ENCODE measurements around the gene NCF4.

Gene NCF4

DNA sequence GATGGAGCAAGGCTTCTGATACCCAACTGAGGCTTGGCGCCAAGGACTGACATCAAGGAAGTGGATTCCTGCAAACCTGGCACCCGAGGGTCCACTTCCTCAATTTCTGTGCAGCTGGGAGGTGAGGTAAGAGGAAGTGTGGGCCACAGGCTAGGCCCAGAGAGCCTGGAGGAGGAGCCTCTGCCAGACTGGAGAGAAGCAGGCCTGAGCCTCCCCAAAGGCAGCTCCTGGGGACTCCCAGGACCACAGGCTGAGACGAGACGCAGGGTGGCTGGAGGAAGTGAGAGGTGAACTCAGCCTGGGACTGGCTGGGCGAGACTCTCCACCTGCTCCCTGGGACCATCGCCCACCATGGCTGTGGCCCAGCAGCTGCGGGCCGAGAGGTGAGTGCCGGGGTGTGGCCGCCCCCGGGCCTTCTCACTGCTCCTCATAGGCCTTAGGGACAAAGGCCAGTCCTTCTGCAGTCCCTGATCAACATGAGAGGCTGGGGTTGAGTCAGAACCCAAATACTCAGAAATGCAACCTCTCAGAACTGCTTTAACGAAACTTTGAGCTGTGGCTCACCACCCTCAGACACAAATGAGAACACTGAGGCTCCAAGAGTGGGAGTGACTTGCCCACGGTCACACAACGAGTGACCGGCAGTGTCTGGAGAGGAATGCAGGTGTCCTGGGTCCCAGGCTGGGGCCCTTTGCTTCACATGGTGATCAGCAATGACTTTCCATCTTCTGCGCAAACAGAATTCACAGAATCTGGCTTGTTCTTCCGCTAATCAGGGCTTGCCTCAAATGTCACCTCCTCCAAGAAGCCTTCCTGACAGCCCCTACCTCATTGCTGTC lies at the start of gene NCF4:
NCF4 (plus strand) TSS at position 186 of the 839 bp plus-strand sequence; CDS start at position 352, 166 bp downstream.
- TF ChIP-seq, protein P1, sequence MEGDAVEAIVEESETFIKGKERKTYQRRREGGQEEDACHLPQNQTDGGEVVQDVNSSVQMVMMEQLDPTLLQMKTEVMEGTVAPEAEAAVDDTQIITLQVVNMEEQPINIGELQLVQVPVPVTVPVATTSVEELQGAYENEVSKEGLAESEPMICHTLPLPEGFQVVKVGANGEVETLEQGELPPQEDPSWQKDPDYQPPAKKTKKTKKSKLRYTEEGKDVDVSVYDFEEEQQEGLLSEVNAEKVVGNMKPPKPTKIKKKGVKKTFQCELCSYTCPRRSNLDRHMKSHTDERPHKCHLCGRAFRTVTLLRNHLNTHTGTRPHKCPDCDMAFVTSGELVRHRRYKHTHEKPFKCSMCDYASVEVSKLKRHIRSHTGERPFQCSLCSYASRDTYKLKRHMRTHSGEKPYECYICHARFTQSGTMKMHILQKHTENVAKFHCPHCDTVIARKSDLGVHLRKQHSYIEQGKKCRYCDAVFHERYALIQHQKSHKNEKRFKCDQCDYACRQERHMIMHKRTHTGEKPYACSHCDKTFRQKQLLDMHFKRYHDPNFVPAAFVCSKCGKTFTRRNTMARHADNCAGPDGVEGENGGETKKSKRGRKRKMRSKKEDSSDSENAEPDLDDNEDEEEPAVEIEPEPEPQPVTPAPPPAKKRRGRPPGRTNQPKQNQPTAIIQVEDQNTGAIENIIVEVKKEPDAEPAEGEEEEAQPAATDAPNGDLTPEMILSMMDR (IDR thresholded peaks at IDR 0.05): no peak

DNA sequence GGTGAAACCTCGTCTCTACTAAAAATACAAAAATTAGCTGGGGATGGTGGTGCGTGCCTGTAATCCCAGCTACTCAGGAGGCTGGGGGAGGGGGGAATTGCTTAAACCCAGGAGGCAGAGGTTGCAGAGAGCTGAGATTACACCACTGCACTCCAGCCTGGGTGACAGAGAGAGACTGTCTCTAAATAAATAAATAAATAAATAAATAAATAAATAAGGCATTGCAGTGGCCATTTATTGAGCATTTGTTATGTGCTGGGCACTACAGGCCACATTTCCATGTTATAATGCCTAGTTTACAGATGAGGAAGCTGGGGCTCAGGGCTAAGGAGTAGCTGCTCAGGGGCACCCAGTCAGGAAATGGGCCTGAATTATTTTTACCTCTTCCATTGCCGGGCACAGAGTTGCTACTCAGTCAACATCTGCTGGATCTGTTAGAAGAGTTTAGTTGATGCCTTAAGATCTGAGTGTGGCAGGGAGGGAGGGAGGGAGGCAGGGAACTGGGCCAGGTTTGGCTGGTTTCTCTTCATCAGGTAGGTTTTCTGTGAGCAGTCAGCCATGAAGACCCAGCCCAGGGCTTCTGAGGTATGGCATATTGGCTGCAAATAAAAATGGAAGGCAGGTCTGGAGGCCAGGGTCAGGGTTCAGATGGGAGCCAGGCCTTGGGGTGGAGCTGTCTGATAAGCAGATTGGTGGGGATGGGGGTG lies 49.6 kb upstream of the NCF4 start:
- TF ChIP-seq, protein P1 (IDR thresholded peaks at IDR 0.05): no peak

DNA sequence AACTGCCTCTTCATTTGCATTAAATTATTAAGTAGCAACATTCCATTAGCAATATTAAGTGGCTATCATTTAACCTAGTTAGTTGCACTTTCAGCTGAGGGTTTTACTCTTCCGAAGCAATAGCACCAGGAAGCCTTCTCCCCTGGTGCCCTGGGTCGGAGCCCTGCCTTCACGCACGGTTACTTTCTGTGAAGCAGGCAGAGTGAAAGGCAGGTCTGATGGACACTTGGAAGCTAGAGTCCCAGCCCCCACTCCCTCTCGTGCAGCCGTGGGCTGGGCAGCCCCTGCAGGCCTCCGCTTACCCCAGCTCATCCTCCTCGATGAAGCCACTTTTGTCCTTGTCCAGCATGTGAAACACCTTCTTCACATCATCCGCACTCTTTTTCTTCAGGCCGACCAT lies 46.0 kb upstream of the NCF4 start:
- TF ChIP-seq, protein P1 (IDR thresholded peaks at IDR 0.05): no peak

DNA sequence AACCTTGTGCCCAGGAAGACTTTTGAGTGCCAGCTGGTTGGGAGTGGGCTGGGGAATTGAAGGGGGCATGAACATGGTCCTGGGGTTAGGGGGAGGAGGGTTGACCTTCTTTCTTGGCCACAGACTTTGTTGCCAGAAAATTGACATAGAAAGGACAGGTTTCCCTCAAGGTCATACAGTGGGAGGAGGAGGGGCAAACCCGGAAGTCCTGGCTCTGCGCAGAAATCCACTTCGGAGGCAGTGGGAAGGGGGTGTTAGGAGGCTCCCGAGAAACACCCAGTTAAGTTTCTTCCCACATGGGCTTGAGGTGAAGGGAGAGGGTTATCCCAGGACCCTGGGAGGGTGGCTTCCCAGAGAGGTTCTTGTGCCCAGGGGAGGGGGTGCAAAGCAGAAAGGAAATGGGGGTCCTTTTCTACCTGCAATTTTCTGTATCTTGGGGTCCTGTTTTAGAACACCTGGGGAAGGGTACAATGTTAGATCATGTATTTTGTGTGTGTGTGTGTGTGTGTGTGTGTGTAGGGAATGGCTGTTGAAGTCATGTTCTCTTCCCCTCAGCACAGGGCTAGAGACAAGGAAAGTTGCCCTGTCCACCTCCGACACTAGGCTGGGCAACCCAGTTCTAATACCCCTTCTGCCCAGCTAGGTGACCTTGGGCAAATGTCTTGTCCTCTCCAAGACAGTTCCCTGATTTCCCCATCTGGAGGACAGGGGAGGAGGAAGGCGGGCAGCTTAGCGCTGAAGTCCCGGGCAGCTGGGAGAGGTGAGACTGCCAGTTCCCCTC lies 45.1 kb upstream of the NCF4 start:
- TF ChIP-seq, protein P1 (IDR thresholded peaks at IDR 0.05): no peak

DNA sequence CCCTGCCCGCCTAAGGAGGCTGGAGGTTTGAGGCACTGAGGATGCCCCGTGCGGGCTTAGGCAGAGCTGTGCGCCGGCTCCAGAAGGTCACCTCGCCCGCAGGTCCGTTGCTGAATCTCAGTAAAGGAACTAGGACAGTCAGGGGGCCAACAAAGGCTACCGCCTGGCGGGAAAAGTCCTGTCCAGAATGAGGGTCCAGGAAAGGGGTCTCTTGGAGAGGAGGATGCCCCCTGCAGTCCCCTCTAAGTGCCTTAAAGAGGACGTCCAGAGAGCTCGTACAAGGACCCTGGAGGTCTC lies 44.5 kb upstream of the NCF4 start:
- TF ChIP-seq, protein P1 (IDR thresholded peaks at IDR 0.05): no peak

DNA sequence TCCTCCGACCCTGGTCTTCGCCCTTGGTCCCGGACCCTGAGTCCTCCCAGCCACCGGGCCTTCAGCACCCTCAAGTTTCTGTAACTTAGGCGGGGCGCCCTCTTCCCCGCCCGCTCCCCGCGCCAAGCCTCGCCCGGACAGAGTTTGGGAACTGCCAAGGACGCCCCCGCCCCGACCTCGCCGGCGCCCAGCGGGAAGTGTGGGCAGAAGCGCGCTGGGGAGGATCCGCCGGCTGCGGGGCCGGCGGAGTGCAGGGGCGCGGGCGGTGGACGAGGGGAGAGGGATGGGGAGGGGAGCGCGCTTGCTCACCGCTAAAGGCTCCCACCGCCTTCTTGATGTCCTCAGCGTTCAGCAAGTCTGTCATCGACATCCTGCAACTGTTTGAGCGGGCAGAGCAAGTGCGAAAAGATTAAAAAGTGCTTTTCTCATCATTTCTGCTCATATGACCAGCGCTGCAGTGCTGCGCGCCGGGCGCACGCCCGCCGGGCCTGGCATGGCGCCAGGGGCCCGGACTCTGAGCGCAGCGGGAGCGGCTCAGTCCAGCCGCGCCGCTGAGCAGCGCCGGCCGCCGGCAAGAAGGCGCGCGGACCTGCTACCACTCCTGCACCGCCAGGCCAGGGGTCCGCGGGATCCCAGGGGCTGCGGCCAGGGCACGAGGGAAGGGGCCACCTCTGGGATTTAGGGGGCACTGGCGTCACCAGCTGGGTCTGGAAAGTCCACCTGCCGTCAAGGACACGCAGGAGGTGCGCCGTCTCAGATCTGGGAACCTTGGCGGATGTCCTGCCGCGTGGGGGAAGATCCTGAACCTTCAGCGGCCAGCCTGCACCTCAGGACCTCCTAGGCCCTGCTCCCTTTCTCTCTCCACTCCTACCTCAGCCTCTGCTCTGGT lies 43.9 kb upstream of the NCF4 start, which contains the start of gene PVALB:
PVALB (minus strand) TSS at position 400 of the 889 bp plus-strand sequence; CDS start at position 370, 30 bp downstream.
- TF ChIP-seq, protein P1 (IDR thresholded peaks at IDR 0.05): no peak

DNA sequence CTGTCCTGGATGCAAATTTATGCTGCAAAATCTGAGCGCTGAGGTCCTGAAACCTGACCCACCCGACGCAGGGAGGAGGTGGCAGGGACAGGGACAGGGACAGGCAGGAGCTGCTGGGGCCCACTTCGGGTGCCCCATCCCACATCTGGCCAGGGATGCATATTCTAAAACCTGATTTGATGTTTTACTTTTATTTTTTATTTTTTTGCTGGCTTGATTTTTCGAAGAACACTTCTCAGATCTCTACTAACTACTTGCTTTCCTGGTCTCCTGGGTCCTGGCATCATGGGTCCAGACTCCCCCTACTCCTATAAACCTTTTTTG lies 43.3 kb upstream of the NCF4 start:
- TF ChIP-seq, protein P1 (IDR thresholded peaks at IDR 0.05): no peak

All from LNCAP (cell line).